Peyer's patch (tissue), 4 donors: ENCODE measurements around the gene PRELP. TPM values are rescaled to one million over a fixed set of nuclear protein-coding genes. Genes with fewer than 3 reads are reported as not detected.

Experiments
- DNase-seq, 3 donors: peaks; one replicate each; pipeline ENCODE4 v3.0.0-alpha.2; 2017 to 2019
- H3K27ac ChIP-seq, 4 donors: fragments of 200-600 bp; sonication (generic); one replicate each; pipeline ENCODE4 v1.5.1; 2016 to 2019
- H3K27me3 ChIP-seq, 2 donors: fragments of 200-600 bp; sonication (generic); one replicate each; pipeline ENCODE4 v1.5.1; 2019
- H3K36me3 ChIP-seq, 3 donors: fragments of 200-600 bp; sonication (generic); one replicate each; pipeline ENCODE4 v1.5.1; 2016 to 2019
- H3K4me1 ChIP-seq, 4 donors: fragments of 200-600 bp; sonication (generic); one replicate each; pipeline ENCODE4 v1.5.1; 2016 to 2019
- H3K4me3 ChIP-seq, 4 donors: fragments of 200-600 bp; sonication (generic); 1 replicate in 3 of 4; 2 replicates in 1 of 4; pipeline ENCODE4 v1.5.1; 2016 to 2019; ENCODE audit warnings: mild to moderate bottlenecking in 1 of 4
- H3K9me3 ChIP-seq, 4 donors: fragments of 200-600 bp; sonication (generic); one replicate each; pipeline ENCODE4 v1.5.1; 2016 to 2019; ENCODE audit warnings: mild to moderate bottlenecking in 1 of 4
- CTCF ChIP-seq, 6 experiments: fragments of 450-650 bp in 4 of 6; fragments of 200-600 bp in 2 of 6; sonication (generic) in 1 of 6; IDR thresholded peaks; one replicate each; pipeline ENCODE4 v1.5.1; 2017 to 2019; ENCODE audit warnings: antibody characterized with exemption in 6 of 6, mild to moderate bottlenecking in 3 of 6, moderate library complexity in 1 of 6
- POLR2A ChIP-seq, 2 donors: fragments of 450-650 bp; IDR thresholded peaks; one replicate each; pipeline ENCODE4 v1.5.1; 2017; ENCODE audit warnings: antibody characterized with exemption in 2 of 2, mild to moderate bottlenecking in 2 of 2, moderate library complexity in 2 of 2
- total RNA-seq, 4 donors: library from RNA; depleted of rRNA; stranded (reverse); fragments of >200 nt; gene quantifications; one replicate each; pipeline ENCODE4 v1.1.0, GENCODE V29; 2016

The PRELP gene
- total RNA-seq, 4 donors from 2014 or later, result 4.2 to 38.3 (median 18.0) TPM

- Histone ChIP-seq H3K27ac (peak overlapping the region in 2 of 4 donors; percentile 49 to 84), H3K27me3 (no peaks in the 10 kb centered on the region), H3K4me3 (no peak overlapping the region), H3K9me3 (no peaks in the 10 kb centered on the region), H3K36me3 (no peaks in the 10 kb centered on the region), H3K4me1 (peaks cover 0 to 11% (median 2%) of the 10 kb centered on the region in 4 donors)
- DNase-seq, result no peak
- no peak for TF ChIP-seq POLR2A (IDR thresholded peaks at IDR 0.05)
- TF ChIP-seq CTCF (IDR thresholded peaks at IDR 0.05), result no peak
These were observed 12.7 kb upstream of the PRELP start for GRCh38 chr1:203462878-203463277.

DNA sequence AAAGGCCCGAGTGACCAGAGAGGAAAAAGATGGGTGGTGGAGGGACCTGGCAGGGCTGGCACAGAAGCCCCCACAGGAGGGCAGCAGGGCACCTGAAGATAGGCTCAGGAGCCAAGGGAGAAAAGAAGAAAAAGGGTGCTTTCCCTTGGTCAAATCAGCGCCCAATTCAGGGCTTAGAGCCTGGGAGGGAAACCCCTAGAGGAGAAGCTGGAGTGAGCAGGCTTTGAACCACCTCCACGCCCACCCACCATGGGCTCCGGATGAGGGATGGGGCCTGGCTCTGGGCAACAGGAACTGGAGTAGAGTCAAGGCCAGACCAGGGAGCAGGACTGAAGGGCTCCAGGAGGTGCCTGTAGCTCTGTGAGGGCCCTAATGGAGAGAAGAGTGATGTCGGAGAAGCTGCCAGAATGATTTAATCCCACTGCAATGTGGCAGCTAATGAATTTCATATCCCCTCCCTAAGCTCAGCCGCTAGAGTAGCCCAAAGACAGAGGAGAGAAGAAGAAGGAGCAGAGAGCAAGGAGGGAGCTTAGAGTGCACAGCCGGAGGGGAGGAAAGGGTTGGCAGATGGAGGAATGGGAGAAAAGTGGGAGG lies 12.0 kb upstream of the PRELP start:
- Histone ChIP-seq H3K27me3 (no peaks in the 10 kb centered on the region), H3K9me3 (no peaks in the 10 kb centered on the region), H3K4me1 (peaks cover 0 to 11% (median 2%) of the 10 kb centered on the region in 4 donors), H3K36me3 (no peaks in the 10 kb centered on the region), H3K4me3 (no peak overlapping the region), H3K27ac (peak overlapping the region; percentile 2 to 84 (median 54))
- TF ChIP-seq POLR2A (IDR thresholded peaks at IDR 0.05), result no peak
- TF ChIP-seq CTCF (IDR thresholded peaks at IDR 0.05), result peak in 2 of 6 experiments; percentile 16 to 29
- no peak for DNase-seq

GRCh38 chr1:203464226-203464625 lies 11.4 kb upstream of the PRELP start:
- Histone ChIP-seq H3K36me3 (no peaks in the 10 kb centered on the region), H3K27ac (peak overlapping the region; percentile 49 to 84 (median 68)), H3K9me3 (no peaks in the 10 kb centered on the region), H3K4me3 (no peak overlapping the region), H3K27me3 (no peaks in the 10 kb centered on the region), H3K4me1 (peaks cover 0 to 11% (median 2%) of the 10 kb centered on the region in 4 donors)
- TF ChIP-seq CTCF (IDR thresholded peaks at IDR 0.05) (no peak), POLR2A (IDR thresholded peaks at IDR 0.05) (no peak)
- DNase-seq, result no peak

DNA sequence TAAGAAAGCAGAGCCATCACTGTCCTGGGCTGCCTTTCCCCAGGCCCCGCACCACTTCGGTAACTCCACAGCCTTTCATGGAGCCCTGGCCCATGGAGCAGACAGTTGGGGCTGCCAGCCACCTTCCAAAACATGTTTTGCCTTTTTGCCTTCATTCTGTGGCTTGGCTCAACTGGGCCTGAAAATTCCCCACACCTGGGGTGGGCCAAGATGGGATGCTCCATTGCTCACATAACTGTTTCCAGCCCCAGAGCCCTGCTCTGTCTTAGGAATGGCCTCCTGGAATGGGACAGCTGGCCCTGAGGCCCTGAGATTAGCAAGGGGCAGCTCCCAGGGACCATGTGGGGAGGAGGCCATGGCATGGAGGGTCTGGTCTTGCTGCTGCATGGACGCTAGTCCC lies 10.9 kb upstream of the PRELP start:
- H3K27ac ChIP-seq, result peak overlapping the region; percentile 52 to 84 (median 68)
- peaks cover 0 to 11% (median 2%) of the 10 kb centered on the region in 4 donors for H3K4me1 ChIP-seq
- H3K27me3 ChIP-seq, result no peaks in the 10 kb centered on the region
- no peaks in the 10 kb centered on the region for H3K9me3 ChIP-seq
- no peak overlapping the region for H3K4me3 ChIP-seq
- no peaks in the 10 kb centered on the region for H3K36me3 ChIP-seq
- no peak for DNase-seq
- TF ChIP-seq CTCF (IDR thresholded peaks at IDR 0.05), result no peak
- no peak for TF ChIP-seq POLR2A (IDR thresholded peaks at IDR 0.05)

GRCh38 chr1:203465146-203465798 lies 10.3 kb upstream of the PRELP start:
- H3K9me3 ChIP-seq, result no peaks in the 10 kb centered on the region
- TF ChIP-seq POLR2A (IDR thresholded peaks at IDR 0.05), result no peak
- no peak for TF ChIP-seq CTCF (IDR thresholded peaks at IDR 0.05)
- peaks cover 0 to 11% (median 2%) of the 10 kb centered on the region in 4 donors for H3K4me1 ChIP-seq
- H3K27me3 ChIP-seq, result no peaks in the 10 kb centered on the region
- peak in 1 of 3 donors; percentile 61 for DNase-seq
- no peak overlapping the region for H3K4me3 ChIP-seq
- H3K27ac ChIP-seq, result peak overlapping the region; percentile 52 to 84 (median 73)
- no peaks in the 10 kb centered on the region for H3K36me3 ChIP-seq
